Measurements from ENCODE around the gene MKLN1. TPM values are rescaled to one million over a fixed set of nuclear protein-coding genes. Genes with fewer than 3 reads are reported as not detected.

MKLN1 gene
- 10.8 and 12.1 TPM in 2 replicates for total RNA-seq (2014; rRNA removed; shearing (Covaris generic))
- total RNA-seq (2022): 54.4 and 56.6 TPM in 2 replicates
- percentile 84 among the genes with signal in this experiment for Bru-seq, nascent RNA
- BruChase-seq, experiment 1, labeled RNA remaining after a 6-hour chase: percentile 71 among the genes with signal in this experiment
- BruChase-seq, experiment 2, labeled RNA remaining after a 2-hour chase: percentile 78 among the genes with signal in this experiment
- long read RNA-seq, full-length matches to known transcripts: 41 of 80 reads
- long read RNA-seq, partial matches to known transcripts: 7 of 80 reads
- long read RNA-seq, other reads (novel, unspliced or antisense): 32 of 80 reads

GRCh38 chr7:131327626-131328376, at the start of gene MKLN1:
MKLN1 (plus strand) TSS chr7:131327876; CDS start chr7:131327900, 24 bp downstream.
- Histone ChIP-seq H3K4me2 (ENCODE audit: low read length) (peak within 1 kb of the TSS; percentile 95), H3K9me3 (ENCODE audit: low read length) (no peaks in the 10 kb centered on the region), H3K27ac (ENCODE audit: low read depth, low read length, poor library complexity, severe bottlenecking) (peak within 1 kb of the TSS; percentile 72), H3K4me1 (ENCODE audit: insufficient read depth, low read length, poor library complexity, severe bottlenecking) (peaks cover 30% of the 10 kb centered on the region), H3K9me2 (ENCODE audit: insufficient read depth, low read length) (no peaks in the 10 kb centered on the region), H4K20me1 (ENCODE audit: insufficient read depth, low read length) (peaks cover 9% of the 10 kb centered on the region), H3K79me2 (ENCODE audit: insufficient read depth, low read depth, low read length) (peaks cover 51% of the 10 kb centered on the region), H2AFZ (ENCODE audit: low read length) (peak within 1 kb of the TSS; percentile 68), H3K36me3 (ENCODE audit: insufficient read depth, low read length) (peaks cover under 1% of the 10 kb centered on the region), H3K4me3 (ENCODE audit: low read depth, low read length, poor library complexity, severe bottlenecking) (peak within 1 kb of the TSS; percentile 99)
- no peak for TF ChIP-seq CTCF (conservative IDR thresholded peaks at IDR 0.05; ENCODE audit: low read length)
- no peak for TF ChIP-seq EZH2phosphoT487 (IDR thresholded peaks at IDR 0.05; ENCODE audit: borderline replicate concordance, low read depth, low read length)
- no TSS peak for BruUV-seq (replicated peaks)
- peak; percentile 86 for DNase-seq (ENCODE audit: low spot score)
- intact Hi-C loops (cut with micrococcal nuclease; ENCODE audit: unreplicated experiment): loop anchor here (2.0 to 5.0 kb wide), 2 partner anchors 221 to 416 kb away; no protein-coding TSS in a partner anchor
- CTCF ChIA-PET (ENCODE audit: unreplicated experiment): interaction anchor here (1.5 kb wide), 1 partner anchor 271 kb away, joined by 3 read pairs; no protein-coding TSS in a partner anchor
- POLR2A ChIA-PET: interaction anchor here (0.6 to 2.3 kb wide), 6 partner anchors 9 to 1749 kb away, joined by 3 to 8 read pairs (median 4); no protein-coding TSS in a partner anchor

GRCh38 chr7:131279044-131279443, 48.6 kb upstream of the MKLN1 start:
- H3K79me2 ChIP-seq (ENCODE audit: insufficient read depth, low read depth, low read length): no peaks in the 10 kb centered on the region
- H3K9me3 ChIP-seq (ENCODE audit: low read length): no peaks in the 10 kb centered on the region
- no peaks in the 10 kb centered on the region for H3K36me3 ChIP-seq (ENCODE audit: insufficient read depth, low read length)
- H2AFZ ChIP-seq (ENCODE audit: low read length): no peak overlapping the region
- TF ChIP-seq EZH2phosphoT487 (IDR thresholded peaks at IDR 0.05; ENCODE audit: borderline replicate concordance, low read depth, low read length) (no peak), CTCF (conservative IDR thresholded peaks at IDR 0.05; ENCODE audit: low read length) (no peak)
- no peaks in the 10 kb centered on the region for H3K9me2 ChIP-seq (ENCODE audit: insufficient read depth, low read length)
- ChIA-PET CTCF (ENCODE audit: unreplicated experiment) (interaction anchor here (1.2 kb wide), 1 partner anchor 22 kb away, joined by 3 read pairs; no protein-coding TSS in a partner anchor), POLR2A (interaction anchor here (0.6 to 1.8 kb wide), 9 partner anchors 8 to 170 kb away, joined by 3 to 6 read pairs (median 4); no protein-coding TSS in a partner anchor)
- no peak overlapping the region for H3K4me3 ChIP-seq (ENCODE audit: low read depth, low read length, poor library complexity, severe bottlenecking)
- no peak for DNase-seq (ENCODE audit: low spot score)
- H3K27ac ChIP-seq (ENCODE audit: low read depth, low read length, poor library complexity, severe bottlenecking): no peak overlapping the region
- BruUV-seq (replicated peaks): no TSS peak
- no peaks in the 10 kb centered on the region for H3K4me1 ChIP-seq (ENCODE audit: insufficient read depth, low read length, poor library complexity, severe bottlenecking)
- H4K20me1 ChIP-seq (ENCODE audit: insufficient read depth, low read length): no peaks in the 10 kb centered on the region
- H3K4me2 ChIP-seq (ENCODE audit: low read length): no peak overlapping the region
- intact Hi-C loops (cut with micrococcal nuclease; ENCODE audit: unreplicated experiment): no loop called here
